GM10266 (cell line): ENCODE measurements around the gene CHST10.

Source experiments
- DNase-seq: peaks from one replicate; pipeline ENCODE4 v3.0.0; 2012; ENCODE audit errors: extremely low spot score
- CTCF ChIP-seq: IDR thresholded peaks from 2 replicates; pipeline ENCODE4 v1.5.1; 2012; ENCODE audit warnings: mild to moderate bottlenecking, low read depth; ENCODE audit not compliant: control insufficient read depth, insufficient read depth; ENCODE audit errors: missing control alignments

CHST10 gene

GRCh38 chr2:100401268-100401667 is 16.2 kb downstream of the CHST10 start:
- no peak for DNase-seq
- no peak for TF ChIP-seq CTCF

GRCh38 chr2:100399714-100400113 is 17.8 kb downstream of the CHST10 start:
- DNase-seq = no peak
- TF ChIP-seq CTCF = no peak

GRCh38 chr2:100397976-100398375 is 19.5 kb downstream of the CHST10 start:
- DNase-seq = no peak
- TF ChIP-seq CTCF = no peak

- DNase-seq = no peak
- no peak for TF ChIP-seq CTCF
Measured at GRCh38 chr2:100397118-100397860, 20.2 kb downstream of the CHST10 start.

GRCh38 chr2:100396483-100396882 is 21.0 kb downstream of the CHST10 start:
- TF ChIP-seq CTCF = no peak
- DNase-seq = no peak

GRCh38 chr2:100395532-100396350 is 21.7 kb downstream of the CHST10 start:
- DNase-seq = no peak
- TF ChIP-seq CTCF = no peak
